Bronchial epithelial cell (primary cell): ENCODE results near the gene KLHL21. TPM values are rescaled to one million over a fixed set of nuclear protein-coding genes. Genes with fewer than 3 reads are reported as not detected.
"Not testable (repeated sequence)": the region's sequence is repeated elsewhere in the genome, so short reads cannot be mapped to it uniquely, and the experiment has no call there.

Source experiments
- DNase-seq: peaks from one replicate; pipeline ENCODE4 v3.0.0-alpha.2; 2010; ENCODE audit warnings: low read depth
- FAIRE-seq: peaks from 2 replicates; lab custom pipeline; 2011; peaks lifted over from hg19 to GRCh38; lab: Jason Lieb, UNC
- H3K27me3 ChIP-seq: 2 replicates; pipeline ENCODE4 v1.5.1; 2011; ENCODE audit warnings: low read length; ENCODE audit not compliant: control insufficient read depth, insufficient read depth
- H3K36me3 ChIP-seq: 2 replicates; pipeline ENCODE4 v1.5.1; 2011; ENCODE audit warnings: low read length; ENCODE audit not compliant: control insufficient read depth, insufficient read depth
- H3K4me3 ChIP-seq: 2 replicates; pipeline ENCODE4 v1.5.1; 2011; ENCODE audit warnings: mild to moderate bottlenecking, low read depth, low read length, control low read depth
- total RNA-seq: library from RNA; depleted of rRNA; stranded (reverse); fragments of >200 nt; gene quantifications from 2 replicates; pipeline ENCODE4 v1.2.1, GENCODE V29; 2014
- TF ChIP-seq, protein P1 (sequence below): IDR thresholded peaks from 2 replicates; pipeline ENCODE4 v1.5.1; 2011; ENCODE audit warnings: mild to moderate bottlenecking, moderate library complexity, low read length, control low read depth, inconsistent platforms; ENCODE audit not compliant: insufficient read depth, severe bottlenecking

KLHL21 gene
- total RNA-seq, result 30.2 and 38.7 TPM in 2 replicates

GRCh38 chr1:6602669-6603237 lies at the start of gene KLHL21:
Gene KLHL21 (minus strand): TSS chr1:6602869. CDS start chr1:6602817, 52 bp downstream.
- TF ChIP-seq, protein P1, sequence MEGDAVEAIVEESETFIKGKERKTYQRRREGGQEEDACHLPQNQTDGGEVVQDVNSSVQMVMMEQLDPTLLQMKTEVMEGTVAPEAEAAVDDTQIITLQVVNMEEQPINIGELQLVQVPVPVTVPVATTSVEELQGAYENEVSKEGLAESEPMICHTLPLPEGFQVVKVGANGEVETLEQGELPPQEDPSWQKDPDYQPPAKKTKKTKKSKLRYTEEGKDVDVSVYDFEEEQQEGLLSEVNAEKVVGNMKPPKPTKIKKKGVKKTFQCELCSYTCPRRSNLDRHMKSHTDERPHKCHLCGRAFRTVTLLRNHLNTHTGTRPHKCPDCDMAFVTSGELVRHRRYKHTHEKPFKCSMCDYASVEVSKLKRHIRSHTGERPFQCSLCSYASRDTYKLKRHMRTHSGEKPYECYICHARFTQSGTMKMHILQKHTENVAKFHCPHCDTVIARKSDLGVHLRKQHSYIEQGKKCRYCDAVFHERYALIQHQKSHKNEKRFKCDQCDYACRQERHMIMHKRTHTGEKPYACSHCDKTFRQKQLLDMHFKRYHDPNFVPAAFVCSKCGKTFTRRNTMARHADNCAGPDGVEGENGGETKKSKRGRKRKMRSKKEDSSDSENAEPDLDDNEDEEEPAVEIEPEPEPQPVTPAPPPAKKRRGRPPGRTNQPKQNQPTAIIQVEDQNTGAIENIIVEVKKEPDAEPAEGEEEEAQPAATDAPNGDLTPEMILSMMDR, result no peak
- DNase-seq, result peak; percentile 56
- Histone ChIP-seq H3K4me3 (peak within 1 kb of the TSS; percentile 99), H3K36me3 (peaks cover 16% of the 10 kb centered on the region), H3K27me3 (no peaks in the 10 kb centered on the region)
- FAIRE-seq, result no peak

DNA sequence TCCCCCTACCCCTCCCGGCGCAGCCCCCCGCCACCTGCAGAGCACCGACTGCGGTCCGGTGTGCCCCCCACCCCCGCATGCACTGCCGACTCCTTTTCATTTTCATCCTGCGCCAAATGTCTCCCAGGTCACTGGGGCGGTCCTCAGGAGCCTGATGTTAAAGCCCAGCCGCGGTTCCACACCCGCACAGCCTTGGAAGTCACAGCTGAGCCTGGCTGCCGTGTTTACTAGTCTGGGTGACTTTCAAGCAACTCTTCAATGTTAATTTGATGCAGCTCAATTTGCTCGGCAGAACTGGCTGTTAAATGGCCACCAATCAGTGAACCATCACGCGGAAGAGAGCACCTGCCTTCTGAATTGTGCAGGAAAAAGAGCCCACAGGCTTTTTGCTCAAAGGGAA lies 49.2 kb upstream of the KLHL21 start:
- Histone ChIP-seq H3K36me3 (peaks cover 17% of the 10 kb centered on the region), H3K4me3 (no peak overlapping the region), H3K27me3 (no peaks in the 10 kb centered on the region)
- TF ChIP-seq, protein P1, result no peak
- FAIRE-seq, result no peak
- DNase-seq, result no peak

DNA sequence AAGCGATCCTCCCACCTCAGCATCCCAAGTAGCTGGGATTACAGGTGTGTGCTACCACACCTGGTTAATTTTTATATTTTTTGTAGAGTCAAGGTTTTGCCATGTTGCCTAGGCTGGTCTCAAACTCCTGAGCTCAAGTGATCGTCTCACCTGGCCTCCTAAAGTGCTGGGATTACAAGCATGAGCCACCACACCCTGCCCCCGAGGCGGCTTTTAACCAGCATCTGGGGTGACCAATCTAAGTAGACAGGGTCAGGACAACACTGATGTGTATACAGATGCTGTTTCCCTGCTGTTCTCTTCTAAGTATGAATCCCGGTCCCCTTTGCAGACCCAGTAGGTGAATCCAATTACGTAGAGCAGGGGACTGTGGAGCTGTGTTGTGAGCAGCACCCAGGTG lies 45.9 kb upstream of the KLHL21 start:
- Histone ChIP-seq H3K4me3 (no peak overlapping the region), H3K36me3 (peaks cover 21% of the 10 kb centered on the region), H3K27me3 (no peaks in the 10 kb centered on the region)
- TF ChIP-seq, protein P1, result no peak
- FAIRE-seq (no peak), DNase-seq (no peak)

DNA sequence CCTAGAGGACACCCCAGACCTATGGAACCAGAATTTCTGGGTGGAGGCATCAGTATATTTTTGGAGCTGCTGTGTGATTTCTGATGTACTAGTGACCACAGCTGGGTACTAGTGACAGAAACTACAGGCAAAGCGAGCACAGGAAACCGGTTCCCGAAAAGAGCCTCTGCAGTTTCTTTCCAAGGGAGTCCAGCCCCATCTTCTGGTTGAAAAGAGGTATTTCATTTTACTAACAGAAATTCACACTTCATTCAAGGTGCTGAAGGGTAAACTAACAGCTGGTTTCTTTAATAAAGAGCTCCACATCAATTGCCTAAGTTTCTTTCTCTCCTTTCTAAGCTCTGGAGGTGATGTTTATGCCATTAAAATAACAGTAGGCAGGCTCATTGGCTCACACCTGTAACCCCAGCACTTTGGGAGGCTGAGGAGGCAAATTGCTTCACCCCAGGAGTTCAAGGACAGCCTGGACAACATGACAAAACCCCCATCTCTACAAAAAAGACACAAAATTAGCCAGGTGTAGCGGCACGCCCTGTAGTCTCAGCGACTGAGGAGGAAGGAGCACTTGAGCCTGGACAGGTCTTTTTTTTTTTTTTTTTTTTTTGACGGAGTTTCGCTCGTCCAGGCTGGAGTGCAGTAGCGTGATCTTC lies 44.0 kb upstream of the KLHL21 start:
- Histone ChIP-seq H3K27me3 (no peaks in the 10 kb centered on the region), H3K4me3 (no peak overlapping the region), H3K36me3 (peaks cover 21% of the 10 kb centered on the region)
- peak; percentile 51 for DNase-seq
- TF ChIP-seq, protein P1, result peak; percentile 61
- FAIRE-seq, result no peak

DNA sequence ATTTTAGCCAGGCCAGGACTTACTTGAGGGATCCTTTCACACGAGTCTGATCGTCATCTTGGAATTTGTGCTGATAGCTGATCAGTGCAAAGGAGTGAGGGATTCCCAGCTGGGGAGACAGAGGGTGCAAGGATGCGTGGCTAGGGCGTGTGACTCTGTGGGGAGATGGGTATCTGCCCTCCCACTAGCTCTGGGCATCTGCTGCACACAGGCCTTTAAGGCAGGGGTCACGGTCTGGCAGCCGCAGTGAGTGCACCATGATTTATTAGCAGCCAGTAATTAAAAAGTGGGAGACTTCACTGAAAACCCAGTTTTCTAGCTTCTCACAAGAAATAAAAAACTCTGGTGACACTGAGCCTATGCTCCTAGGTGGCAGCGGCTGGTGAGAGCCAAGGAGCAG lies 42.3 kb upstream of the KLHL21 start:
- no peak for DNase-seq
- Histone ChIP-seq H3K27me3 (no peaks in the 10 kb centered on the region), H3K4me3 (no peak overlapping the region), H3K36me3 (peaks cover 24% of the 10 kb centered on the region)
- TF ChIP-seq, protein P1, result no peak
- no peak for FAIRE-seq

- not testable (repeated sequence) for FAIRE-seq, H3K27me3 ChIP-seq, DNase-seq, H3K4me3 ChIP-seq
- peaks cover 38% of the 10 kb centered on the region for H3K36me3 ChIP-seq
Observed at GRCh38 chr1:6640867-6641266, 38.2 kb upstream of the KLHL21 start.
